Mesothelial cell of epicardium (in vitro differentiated cells): ENCODE data around the gene HOXB9. TPM values are rescaled to one million over a fixed set of nuclear protein-coding genes. Genes with fewer than 3 reads are reported as not detected.

Experiments used
- DNase-seq, 2 experiments: peaks; one replicate each; pipeline ENCODE4 v3.0.0; 2021; ENCODE audit warnings: low spot score in 2 of 2; ENCODE audit not compliant: unreplicated experiment in 2 of 2
- H3K27ac Mint-ChIP-seq: 2 replicates; pipeline ENCODE4 v1.8.0; 2021; ENCODE audit warnings: mixed read lengths
- H3K27me3 Mint-ChIP-seq: 2 replicates; pipeline ENCODE4 v1.8.0; 2021; ENCODE audit warnings: low read depth, mixed read lengths
- H3K36me3 Mint-ChIP-seq: 2 replicates; pipeline ENCODE4 v1.8.0; 2021; ENCODE audit warnings: mixed read lengths
- H3K4me1 Mint-ChIP-seq: 2 replicates; pipeline ENCODE4 v1.8.0; 2021; ENCODE audit warnings: mixed read lengths
- H3K4me3 Mint-ChIP-seq: 2 replicates; pipeline ENCODE4 v1.8.0; 2021; ENCODE audit warnings: mild to moderate bottlenecking, moderate library complexity, mixed read lengths
- H3K9me3 Mint-ChIP-seq: 2 replicates; pipeline ENCODE4 v1.8.0; 2021; ENCODE audit warnings: mixed read lengths
- CTCF ChIP-seq: fragments of 200-600 bp; sonication (generic); IDR thresholded peaks from one replicate; pipeline ENCODE4 v1.5.0; 2021; ENCODE audit warnings: antibody characterized with exemption; ENCODE audit not compliant: unreplicated experiment
- total RNA-seq: library from RNA; stranded (reverse); gene quantifications from 3 replicates; pipeline ENCODE4 v1.2.1, GENCODE V29; 2021

HOXB9 gene
- total RNA-seq, 1 donor from 2014 or later = 35.4 TPM

DNA sequence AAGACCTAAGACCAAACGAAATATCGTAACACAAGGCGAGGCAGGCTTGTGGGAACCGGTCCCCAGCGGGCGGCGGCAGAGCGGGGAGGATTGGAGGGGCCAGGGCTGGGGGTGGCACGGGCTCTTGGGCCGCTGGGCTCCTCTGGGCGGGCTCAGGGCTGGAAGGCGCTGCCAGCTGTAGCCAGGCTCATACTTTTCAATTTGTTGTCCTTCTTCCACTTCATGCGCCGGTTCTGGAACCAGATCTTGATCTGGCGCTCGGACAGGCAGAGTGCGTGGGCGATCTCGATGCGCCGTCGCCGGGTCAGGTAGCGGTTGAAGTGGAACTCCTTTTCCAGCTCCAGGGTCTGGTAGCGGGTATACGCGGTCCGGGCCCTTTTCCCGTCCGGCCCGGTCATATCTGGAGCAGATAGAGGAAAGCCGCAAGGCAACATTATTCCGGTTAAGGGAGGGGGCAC is 34.1 kb downstream of the HOXB9 start:
- H3K27ac Mint-ChIP-seq = peak overlapping the region; percentile 100
- no peak for DNase-seq

GRCh38 chr17:48591255-48592056 is 34.7 kb downstream of the HOXB9 start:
- Mint-ChIP-seq H3K36me3 (peaks cover 33% of the 10 kb centered on the region), H3K4me1 (peaks cover 53% of the 10 kb centered on the region), H3K9me3 (no peaks in the 10 kb centered on the region), H3K4me3 (peak overlapping the region; percentile 90), H3K27me3 (no peaks in the 10 kb centered on the region), H3K27ac (peak overlapping the region; percentile 100)
- no peak for DNase-seq
- TF ChIP-seq CTCF = no peak

More for the DNA sequence above, 34.1 kb downstream of the HOXB9 start:
- Mint-ChIP-seq H3K27me3 (no peaks in the 10 kb centered on the region), H3K9me3 (no peaks in the 10 kb centered on the region), H3K4me1 (peaks cover 52% of the 10 kb centered on the region), H3K36me3 (peaks cover 30% of the 10 kb centered on the region), H3K4me3 (peak overlapping the region; percentile 90)
- TF ChIP-seq CTCF = no peak

- Mint-ChIP-seq H3K36me3 (peaks cover 36% of the 10 kb centered on the region), H3K4me1 (peaks cover 56% of the 10 kb centered on the region)
- no peak for TF ChIP-seq CTCF
Measured at GRCh38 chr17:48590607-48591161, 35.5 kb downstream of the HOXB9 start.

GRCh38 chr17:48589831-48590606 is 36.1 kb downstream of the HOXB9 start, which contains the start of gene HOXB3:
Gene HOXB3 (minus strand): TSS chr17:48590241. CDS start chr17:48552474, 37,767 bp downstream.
- H3K27me3 Mint-ChIP-seq = no peaks in the 10 kb centered on the region
- DNase-seq = peak in 1 of 2 experiments; percentile 71
- peaks cover 36% of the 10 kb centered on the region for H3K36me3 Mint-ChIP-seq
- H3K27ac Mint-ChIP-seq = peak within 1 kb of the TSS; percentile 100
- peaks cover 54% of the 10 kb centered on the region for H3K4me1 Mint-ChIP-seq
- peak within 1 kb of the TSS; percentile 90 for H3K4me3 Mint-ChIP-seq
- no peak for TF ChIP-seq CTCF
- no peaks in the 10 kb centered on the region for H3K9me3 Mint-ChIP-seq

More at GRCh38 chr17:48590607-48591161, 35.5 kb downstream of the HOXB9 start:
- H3K27me3 Mint-ChIP-seq = no peaks in the 10 kb centered on the region
- H3K4me3 Mint-ChIP-seq = peak overlapping the region; percentile 90
- no peaks in the 10 kb centered on the region for H3K9me3 Mint-ChIP-seq
- H3K27ac Mint-ChIP-seq = peak overlapping the region; percentile 100
- no peak for DNase-seq

- Mint-ChIP-seq H3K4me3 (peak overlapping the region; percentile 90), H3K4me1 (peaks cover 53% of the 10 kb centered on the region), H3K27me3 (no peaks in the 10 kb centered on the region), H3K27ac (peak overlapping the region; percentile 100), H3K36me3 (peaks cover 39% of the 10 kb centered on the region), H3K9me3 (no peaks in the 10 kb centered on the region)
- no peak for DNase-seq
- TF ChIP-seq CTCF = no peak
Measured at GRCh38 chr17:48589060-48589830, 36.9 kb downstream of the HOXB9 start.
